Mesenteric fat pad (tissue), 1 donor: ENCODE measurements around the gene SEMA4D. TPM values are rescaled to one million over a fixed set of nuclear protein-coding genes. Genes with fewer than 3 reads are reported as not detected.

Experiments used
- DNase-seq: peaks from one replicate; pipeline ENCODE4 v3.0.0-alpha.2; 2020; ENCODE audit warnings: low spot score
- total RNA-seq: library from RNA; stranded (reverse); fragmentation: NEBNext Ultra II Directional; extraction: Animal tissue kit (Norgen Biotek cat#: 25700); gene quantifications from one replicate; pipeline ENCODE4 v1.2.1, GENCODE V29; 2021
- donor health status: DM: yes; HTN: yes; CAD: no.

Gene SEMA4D
- total RNA-seq, 1 donor from 2014 or later, result 16.9 TPM

DNA sequence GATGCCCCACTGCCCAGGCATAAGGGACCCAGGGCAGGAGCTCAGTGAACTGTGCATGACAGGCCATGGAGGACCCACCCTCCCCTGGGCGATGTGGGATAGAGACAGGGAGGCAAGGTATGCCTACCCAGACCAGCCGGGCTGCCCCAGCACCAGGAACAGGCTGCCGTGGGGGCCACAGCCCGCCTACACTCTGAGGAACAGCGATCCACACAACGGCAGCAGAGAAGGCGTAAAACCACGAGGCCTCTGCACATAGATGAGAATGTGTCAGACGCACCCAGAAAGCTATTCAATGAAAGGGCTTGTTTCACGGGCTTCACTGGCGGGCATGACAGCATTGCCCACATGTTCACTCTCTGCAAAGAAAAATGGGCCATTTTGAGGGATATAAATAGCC is 49.5 kb downstream of the SEMA4D start:
- no peak for DNase-seq

GRCh38 chr9:89447416-89447815 is 50.5 kb downstream of the SEMA4D start:
- no peak for DNase-seq

DNA sequence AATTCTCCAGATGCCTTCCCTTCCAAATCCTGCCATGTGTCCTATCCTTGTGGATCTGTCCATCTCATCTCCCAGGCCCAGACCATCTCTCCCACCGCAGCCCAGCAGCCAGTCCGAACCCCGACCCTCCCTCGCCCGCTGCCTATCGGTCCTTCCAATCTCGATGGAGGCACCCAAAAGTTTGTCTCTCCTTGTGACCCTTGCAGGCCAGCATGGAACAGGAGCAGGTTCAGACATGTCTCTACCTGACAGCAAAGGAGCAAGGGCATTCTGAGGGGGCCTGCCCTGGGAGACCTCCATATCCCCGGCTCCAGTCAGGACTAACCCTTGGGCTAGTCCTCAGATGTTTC is 51.0 kb downstream of the SEMA4D start:
- DNase-seq, result no peak

GRCh38 chr9:89446261-89446960 is 51.5 kb downstream of the SEMA4D start:
- no peak for DNase-seq

- DNase-seq, result no peak
Measured at GRCh38 chr9:89445801-89446251, 52.1 kb downstream of the SEMA4D start.

GRCh38 chr9:89444925-89445765 is 52.8 kb downstream of the SEMA4D start:
- DNase-seq, result no peak

DNA sequence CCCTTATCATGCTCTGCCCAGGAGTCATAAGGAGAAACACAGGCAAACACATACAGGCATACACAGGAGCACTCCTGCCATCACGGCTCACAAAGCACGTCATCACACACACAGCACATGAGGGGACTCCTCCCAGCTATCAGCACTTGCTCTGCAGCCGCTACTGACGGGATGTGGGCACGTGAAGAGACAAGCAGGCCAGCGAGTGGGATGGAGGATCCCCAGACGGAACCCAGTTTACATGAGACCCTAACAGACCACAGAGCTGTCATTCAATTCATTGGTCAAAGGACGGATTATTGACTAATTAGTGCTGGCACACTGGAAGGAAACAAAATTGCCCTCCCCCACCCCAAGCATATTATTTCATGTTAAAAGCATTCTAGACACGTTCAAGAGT is 53.6 kb downstream of the SEMA4D start:
- DNase-seq, result no peak

GRCh38 chr9:89442981-89443814 is 54.7 kb downstream of the SEMA4D start:
- no peak for DNase-seq

DNA sequence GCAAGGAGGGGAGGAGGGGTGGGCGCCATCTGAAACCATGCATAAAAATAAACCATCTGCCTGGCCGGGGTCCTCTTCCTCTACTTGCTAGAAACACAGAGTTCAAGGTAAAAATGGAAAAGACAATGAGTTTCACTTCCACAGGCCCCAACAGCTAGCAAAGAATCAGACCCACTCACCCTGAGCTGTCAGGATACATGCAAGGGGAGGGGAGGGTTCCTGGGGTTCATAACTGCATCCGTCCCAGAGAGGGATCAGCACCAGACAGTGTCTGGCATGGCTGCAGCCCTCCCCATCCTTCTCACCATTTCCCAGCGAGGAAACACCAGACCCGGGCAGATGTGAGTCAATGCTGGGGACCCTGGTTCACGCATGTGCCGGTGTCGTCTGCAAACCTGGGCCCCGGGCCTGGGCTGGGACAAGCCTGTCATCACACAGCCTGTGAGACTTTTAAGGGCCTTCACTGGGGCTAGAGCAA is 55.4 kb downstream of the SEMA4D start:
- DNase-seq, result no peak

DNA sequence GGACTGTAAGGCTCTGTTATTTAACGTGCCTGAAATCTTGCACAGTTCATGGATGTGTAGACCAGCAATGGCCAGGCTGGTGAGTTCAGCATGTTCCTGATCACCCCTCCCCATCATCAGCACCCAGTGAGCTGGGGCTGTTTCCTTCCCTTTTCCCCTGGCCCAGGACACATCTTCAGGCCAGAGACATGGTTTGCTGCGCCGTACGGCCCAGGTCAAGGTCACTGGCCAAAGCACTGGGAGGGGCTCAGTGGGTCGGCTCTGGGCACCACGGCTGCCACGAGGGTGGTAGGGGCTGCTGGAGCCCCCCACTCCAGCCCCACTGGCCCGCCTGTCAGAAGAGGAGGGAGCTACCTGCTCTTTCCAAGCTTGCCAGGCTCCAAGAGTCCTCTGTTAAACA is 55.9 kb downstream of the SEMA4D start:
- no peak for DNase-seq

GRCh38 chr9:89441655-89441970 is 56.3 kb downstream of the SEMA4D start:
- no peak for DNase-seq

- peak; percentile 88 for DNase-seq
Measured at GRCh38 chr9:89440951-89441654, 56.8 kb downstream of the SEMA4D start.

GRCh38 chr9:89440548-89440947 is 57.4 kb downstream of the SEMA4D start:
- DNase-seq, result no peak

GRCh38 chr9:89440046-89440445 is 57.9 kb downstream of the SEMA4D start:
- DNase-seq, result no peak

GRCh38 chr9:89439571-89439970 is 58.3 kb downstream of the SEMA4D start:
- no peak for DNase-seq

GRCh38 chr9:89438194-89438593 is 59.7 kb downstream of the SEMA4D start:
- no peak for DNase-seq

DNA sequence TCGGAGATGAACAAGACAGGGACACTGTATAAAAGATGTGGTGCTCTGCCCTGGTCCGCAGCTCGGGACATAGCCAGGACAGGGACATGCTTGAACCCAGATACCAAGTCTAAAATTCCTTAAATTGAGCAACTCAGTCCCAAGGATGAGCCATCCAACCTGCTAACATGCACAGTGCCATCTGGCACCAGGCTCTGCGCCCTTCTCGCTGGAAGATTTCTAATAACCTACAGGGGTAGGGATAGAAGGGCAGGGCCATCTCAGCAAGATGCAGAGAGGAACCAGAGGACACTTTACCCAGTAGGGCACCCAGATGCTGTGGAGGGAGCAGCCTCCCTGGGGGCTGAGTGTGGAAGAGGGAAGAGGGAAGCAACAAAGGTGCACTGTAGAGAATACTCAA is 60.1 kb downstream of the SEMA4D start:
- no peak for DNase-seq

DNA sequence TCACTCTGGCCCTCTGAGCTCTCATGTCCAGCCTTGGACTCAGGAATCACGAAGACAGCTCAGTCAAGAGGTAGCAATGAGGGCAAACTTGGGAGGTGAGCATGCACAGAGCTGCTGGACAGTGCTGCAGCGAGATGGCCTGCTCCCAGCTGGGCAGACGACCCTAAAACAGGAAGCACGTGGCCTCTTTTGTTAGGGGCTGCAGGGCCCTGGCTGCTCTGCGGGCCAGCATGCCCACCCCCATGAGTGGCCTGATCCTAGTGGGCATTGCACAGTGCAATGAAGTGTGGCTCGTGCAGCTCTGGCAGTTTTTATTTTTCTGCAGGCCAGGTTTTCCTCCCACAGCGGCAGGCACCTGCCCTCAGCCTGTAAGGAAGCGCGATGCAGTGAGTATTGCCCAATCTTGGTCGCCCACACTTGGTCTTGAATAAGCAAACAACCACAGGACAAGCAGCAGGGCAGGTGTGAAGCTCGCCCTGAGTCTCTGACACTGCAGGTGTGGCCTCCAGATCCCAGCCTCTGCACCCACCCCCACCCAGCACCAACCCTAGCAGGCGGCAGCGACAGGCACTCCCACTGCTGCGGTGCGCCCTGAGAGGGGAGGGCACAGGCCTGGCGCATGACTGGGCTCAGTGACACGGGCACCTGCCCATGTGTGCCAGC is 60.8 kb downstream of the SEMA4D start:
- no peak for DNase-seq

DNA sequence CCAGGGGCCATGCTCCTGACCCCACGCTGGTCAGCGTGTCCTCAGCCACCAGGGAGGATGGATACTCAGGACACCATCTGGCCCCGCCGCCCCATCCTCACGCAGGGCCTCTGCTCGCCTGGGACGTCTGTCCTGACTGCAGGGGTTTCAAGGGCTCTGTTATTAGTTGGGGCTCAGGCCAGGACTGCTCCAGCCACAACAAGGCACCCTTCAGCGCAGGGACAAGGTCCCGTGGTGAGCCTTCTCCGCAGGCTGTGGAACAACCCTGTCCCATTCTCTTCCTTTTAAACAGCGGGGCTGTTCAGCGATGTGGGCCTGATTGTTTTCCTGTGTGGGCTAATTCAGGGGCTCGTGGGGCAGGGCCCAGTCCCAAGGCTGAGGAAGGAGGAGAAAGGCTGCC is 61.6 kb downstream of the SEMA4D start:
- DNase-seq, result no peak

DNA sequence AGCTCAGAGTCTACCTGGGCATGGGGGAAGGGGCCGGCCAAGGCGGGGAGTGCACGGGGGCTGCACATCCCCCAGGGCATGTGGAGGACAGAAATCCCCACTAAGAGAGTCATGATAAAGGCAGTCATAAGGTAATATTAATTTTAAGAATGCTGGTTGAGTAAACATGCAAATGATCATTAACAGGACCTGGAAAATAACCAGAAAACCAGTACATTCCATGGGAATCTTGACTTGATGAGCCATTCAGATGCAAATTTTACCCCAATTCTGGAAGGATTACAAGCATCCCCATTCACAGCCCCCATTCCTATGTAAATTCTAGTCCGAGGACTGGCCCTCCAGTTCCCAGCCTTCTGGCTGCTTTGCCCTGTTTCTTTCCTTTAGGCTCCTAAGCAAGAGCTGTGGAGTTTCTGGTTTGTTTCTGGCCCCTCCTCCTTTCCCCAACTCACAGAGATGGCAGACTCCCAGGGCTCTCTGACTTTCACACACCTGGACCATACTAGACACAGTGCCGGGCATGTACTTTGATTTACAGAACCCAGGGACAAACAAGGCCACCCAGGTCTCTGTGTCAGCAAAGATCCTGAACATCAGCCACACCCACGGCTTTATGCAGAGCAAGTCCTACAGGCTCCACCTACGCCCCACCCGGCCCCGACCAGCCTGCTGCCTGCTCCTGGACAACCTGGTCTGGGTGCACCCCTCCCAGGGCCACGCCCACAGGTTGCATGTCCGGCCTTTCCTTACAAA is 62.7 kb downstream of the SEMA4D start:
- DNase-seq, result no peak
